ENCODE results near the gene SCG3.

SCG3 gene

DNA sequence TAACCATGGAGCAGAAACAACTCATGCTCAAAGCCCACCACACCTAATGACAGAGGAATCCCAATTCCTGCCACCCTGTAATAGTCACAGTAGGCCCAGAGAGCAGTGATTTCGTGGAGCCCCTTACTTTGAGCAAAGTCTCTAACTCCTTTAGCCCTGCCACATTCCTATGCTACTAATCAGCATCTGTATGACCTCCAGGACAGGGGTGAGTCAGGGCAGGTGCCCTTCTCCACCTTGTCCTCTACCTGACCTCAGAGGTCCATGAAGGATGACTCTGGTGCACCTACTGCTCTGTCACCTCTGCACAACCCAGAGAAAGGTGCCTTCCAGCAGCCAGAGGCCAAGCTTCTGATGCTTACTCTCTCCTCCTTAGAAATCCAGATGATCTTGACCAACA, 6.1 kb upstream of the SCG3 start:
- H3K4me3 ChIP-seq (ENCODE audit: low read depth, low read length): no peak overlapping the region
- DNase-seq (ENCODE audit: low read depth): no peak

DNA sequence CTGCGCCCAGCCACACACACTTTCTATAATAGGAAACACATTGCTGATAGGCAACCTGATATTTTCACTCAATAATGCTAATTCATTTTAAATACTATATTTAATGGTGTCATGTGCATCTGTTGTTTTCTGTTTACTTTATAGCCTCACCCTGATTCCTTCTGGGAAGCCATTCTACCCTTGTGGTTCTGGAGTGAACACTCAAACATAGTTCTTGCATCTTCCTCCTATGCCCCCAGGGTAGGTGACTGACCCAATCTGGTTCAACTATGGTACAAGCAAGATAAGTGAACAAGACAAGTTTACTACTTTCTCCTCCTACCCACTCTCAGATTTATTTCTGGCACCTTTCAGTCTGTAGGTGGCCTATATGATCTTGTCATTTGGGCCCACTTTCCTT, 4.3 kb upstream of the SCG3 start:
- no peak overlapping the region for H3K4me3 ChIP-seq (ENCODE audit: low read depth, low read length)
- DNase-seq (ENCODE audit: low read depth): no peak

DNA sequence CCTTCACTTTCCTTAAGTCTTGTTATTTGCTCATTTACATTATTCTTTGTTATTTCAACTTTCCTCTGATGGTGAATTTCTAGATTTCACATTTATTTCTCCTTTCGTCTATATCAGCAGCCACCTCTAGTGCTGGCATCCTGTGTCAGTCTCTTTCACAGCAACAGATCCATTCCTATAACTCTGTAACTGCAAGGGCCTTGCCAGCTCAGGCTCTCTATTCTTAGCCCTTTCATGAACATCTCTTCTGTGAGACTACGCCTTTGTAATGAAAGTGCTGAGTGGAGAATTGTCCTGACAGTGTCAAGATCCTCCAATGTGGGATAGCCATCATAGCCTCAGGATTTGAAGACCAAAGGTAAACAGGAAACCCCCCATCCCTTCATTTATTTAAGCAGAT, 3.9 kb upstream of the SCG3 start:
- no peak overlapping the region for H3K4me3 ChIP-seq (ENCODE audit: low read depth, low read length)
- DNase-seq (ENCODE audit: low read depth): no peak

DNA sequence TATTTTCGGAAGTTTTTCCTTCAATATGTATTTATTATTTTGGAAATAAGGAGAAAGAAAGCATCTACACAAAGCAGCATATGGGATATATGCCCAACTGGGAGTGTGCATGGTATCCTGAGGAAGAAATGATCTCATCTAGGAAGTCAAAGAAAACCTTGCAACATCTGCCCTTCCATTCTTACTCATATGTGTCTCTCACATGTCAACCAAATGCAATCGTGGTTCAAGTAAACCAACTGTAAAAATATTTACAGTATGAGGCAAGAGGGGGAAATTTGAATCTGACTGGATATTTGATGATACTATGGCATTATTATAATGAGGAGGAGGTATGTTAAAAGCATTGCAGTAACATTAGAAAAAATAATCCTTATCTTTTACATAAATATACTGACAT, 3.2 kb upstream of the SCG3 start:
- H3K4me3 ChIP-seq (ENCODE audit: low read depth, low read length): no peak overlapping the region
- no peak for DNase-seq (ENCODE audit: low read depth)

DNA sequence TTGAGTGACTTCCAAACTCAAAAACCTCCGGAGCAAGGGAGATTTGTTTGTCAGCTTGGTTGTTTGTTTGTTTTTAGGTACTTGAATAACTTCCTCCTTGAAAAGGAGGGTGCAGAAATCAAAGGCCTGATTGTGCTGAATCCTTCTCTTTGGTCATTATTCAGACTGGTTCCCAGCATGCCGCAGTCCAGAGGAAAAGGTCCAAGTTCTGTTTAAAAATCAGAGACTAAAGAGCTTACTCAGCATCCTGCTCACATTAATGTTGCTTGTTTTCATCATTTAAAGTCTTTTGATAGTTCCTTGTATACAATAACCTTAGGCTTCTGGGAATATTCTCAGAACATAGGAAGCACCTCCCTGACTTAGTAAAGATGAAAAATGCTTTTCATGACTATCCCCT, 982 bp upstream of the SCG3 start:
- H3K4me3 ChIP-seq (ENCODE audit: low read depth, low read length): no peak overlapping the region
- DNase-seq (ENCODE audit: low read depth): no peak

DNA sequence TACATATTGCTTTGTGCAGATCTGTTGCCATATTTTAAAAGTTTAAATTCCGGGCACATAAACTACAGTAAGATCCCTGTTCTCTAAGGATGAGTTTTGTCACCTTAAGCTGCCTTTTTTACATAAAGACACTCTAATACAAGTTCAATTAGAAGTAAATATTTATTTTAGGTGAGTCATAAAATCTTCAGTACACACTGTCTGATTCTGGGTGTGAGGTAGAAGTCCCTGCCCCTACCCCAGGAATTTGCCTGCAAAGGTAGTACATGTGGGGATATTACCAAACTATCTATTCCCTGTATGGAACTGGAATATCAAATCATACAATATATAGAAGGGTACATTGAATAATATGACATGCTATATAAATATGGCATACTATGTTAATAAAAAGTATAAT, 6.3 kb downstream of the SCG3 start:
- no peak for DNase-seq (ENCODE audit: low read depth)
- H3K4me3 ChIP-seq (ENCODE audit: low read depth, low read length): no peak overlapping the region

DNA sequence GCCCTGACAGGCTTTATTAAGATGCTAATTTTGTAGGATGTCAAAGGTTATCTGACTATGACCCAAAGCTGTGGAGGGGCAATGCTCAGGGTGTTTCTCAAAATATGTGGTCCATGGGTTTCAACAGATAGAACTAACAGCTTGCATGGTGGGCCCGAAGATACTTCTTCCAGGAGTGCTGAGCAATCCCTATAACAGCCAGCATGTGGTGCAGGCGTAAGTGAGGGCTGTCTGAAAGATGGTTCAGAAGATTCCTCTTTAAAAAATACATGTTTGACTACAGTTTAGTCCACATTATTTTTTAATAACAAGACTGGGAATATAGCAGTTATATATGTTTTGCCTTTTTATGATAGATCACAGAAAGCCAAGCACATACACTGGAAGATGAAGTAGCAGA, 7.6 kb downstream of the SCG3 start:
- no peak for DNase-seq (ENCODE audit: low read depth)
- H3K4me3 ChIP-seq (ENCODE audit: low read depth, low read length): no peak overlapping the region

DNA sequence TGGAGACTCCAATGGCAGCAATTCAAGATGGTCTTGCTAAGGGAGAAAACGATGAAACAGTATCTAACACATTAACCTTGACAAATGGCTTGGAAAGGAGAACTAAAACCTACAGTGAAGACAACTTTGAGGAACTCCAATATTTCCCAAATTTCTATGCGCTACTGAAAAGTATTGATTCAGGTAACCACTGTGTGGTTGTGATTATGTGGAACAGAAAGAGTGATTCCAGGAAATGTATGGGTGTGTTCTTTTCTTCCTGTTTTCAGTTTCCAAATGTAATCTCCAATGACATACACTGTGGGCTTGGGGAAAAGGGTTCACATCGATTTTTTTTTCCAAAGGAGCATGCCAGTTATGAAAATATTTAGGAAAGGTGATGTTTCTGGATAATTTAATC, 10.9 kb downstream of the SCG3 start:
- DNase-seq (ENCODE audit: low read depth): no peak
- H3K4me3 ChIP-seq (ENCODE audit: low read depth, low read length): no peak overlapping the region

DNA sequence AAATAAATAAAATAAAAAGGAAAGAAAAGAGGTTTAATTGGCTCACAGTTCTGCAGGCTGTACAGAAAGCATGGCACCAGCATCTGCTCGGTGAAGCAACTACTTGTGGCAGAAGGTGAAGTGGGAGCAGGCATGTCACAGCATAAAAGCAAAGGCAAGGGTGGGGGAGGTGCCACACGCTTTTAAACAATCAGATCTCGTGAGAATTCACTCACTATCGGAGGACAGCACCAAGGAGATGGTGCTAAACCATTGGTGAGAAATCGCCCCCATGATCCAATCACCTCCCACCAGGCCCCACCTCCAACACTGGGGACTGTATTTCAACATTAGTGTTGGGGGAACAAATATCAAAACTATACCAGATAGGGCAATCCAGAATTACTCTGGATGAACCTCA, 15.3 kb downstream of the SCG3 start:
- H3K4me3 ChIP-seq (ENCODE audit: low read depth, low read length): no peak overlapping the region
- no peak for DNase-seq (ENCODE audit: low read depth)

DNA sequence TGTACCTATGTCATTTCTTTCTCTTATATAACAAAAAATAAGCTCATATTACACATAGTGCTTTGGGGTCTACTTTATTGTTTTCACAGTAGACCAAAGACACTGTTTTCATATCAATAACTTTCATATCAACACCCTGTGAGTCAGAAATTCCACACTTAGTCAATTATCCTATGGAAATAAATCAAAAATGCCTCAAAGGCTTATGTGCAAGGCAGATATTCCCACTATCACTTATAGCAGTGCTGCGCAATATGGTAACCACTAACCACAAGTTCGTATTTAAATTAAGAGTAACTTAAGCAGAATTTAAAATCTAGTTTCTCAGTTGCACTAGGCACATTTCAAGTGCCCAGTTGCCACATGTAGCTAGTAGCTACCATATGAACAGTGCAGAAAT, 15.9 kb downstream of the SCG3 start:
- H3K4me3 ChIP-seq (ENCODE audit: low read depth, low read length): no peak overlapping the region
- DNase-seq (ENCODE audit: low read depth): no peak

DNA sequence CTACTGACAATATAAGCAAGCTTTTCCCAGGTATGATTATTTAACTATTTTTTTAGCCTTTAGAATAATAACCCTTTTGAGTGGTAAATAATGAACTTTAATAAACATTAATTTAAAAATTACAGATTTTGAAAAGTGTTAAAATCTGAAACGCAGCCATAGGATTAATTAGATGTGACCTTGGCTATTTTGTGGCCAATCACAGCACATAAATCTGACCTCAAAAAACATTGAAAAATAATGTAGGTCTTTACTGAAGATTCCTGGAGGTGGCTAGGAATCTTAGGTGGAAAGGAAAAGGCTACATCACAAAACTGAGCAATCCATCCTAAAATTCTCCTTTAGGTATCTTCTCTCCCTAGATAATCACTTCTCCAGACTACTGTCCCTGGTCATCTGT, 18.1 kb downstream of the SCG3 start:
- no peak for DNase-seq (ENCODE audit: low read depth)
- H3K4me3 ChIP-seq (ENCODE audit: low read depth, low read length): no peak overlapping the region

DNA sequence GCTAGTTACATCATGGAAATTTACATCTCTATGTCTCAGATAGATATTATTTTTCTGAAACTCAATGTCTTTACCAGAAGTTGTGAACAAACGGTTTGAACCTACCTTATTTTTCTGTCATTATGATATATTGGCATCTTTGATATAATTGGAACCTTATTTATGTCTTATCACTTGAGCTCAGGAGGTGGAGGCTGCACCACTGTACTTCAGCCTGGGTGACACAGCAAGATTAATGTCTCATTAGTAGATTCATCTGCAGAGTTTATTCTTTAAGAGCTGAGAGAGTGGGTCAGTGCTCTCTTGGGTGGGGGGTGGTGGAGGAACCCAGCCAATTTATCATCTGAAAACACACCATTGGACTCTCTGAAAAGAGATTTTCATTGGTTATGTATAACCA, 21.4 kb downstream of the SCG3 start:
- H3K4me3 ChIP-seq (ENCODE audit: low read depth, low read length): no peak overlapping the region
- no peak for DNase-seq (ENCODE audit: low read depth)

DNA sequence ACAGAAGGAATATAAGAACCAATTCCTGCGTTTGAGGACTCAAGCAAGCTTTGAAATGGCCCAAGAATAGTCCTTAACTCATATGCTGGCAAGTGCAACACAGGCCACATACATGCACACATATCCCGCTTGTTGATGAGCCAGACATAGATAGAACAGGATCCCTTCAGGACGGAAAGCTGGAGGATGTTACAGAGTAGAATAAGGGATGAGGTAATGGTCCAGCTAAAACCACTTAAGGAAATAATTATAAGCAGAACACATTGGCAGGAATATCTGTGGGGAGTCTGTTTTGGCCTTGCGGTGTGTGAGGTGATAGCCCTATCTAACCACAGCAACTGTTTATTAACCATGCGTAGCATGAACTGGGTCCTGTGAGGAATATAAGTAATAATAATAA, 25.0 kb downstream of the SCG3 start:
- H3K4me3 ChIP-seq (ENCODE audit: low read depth, low read length): no peak overlapping the region
- DNase-seq (ENCODE audit: low read depth): no peak

DNA sequence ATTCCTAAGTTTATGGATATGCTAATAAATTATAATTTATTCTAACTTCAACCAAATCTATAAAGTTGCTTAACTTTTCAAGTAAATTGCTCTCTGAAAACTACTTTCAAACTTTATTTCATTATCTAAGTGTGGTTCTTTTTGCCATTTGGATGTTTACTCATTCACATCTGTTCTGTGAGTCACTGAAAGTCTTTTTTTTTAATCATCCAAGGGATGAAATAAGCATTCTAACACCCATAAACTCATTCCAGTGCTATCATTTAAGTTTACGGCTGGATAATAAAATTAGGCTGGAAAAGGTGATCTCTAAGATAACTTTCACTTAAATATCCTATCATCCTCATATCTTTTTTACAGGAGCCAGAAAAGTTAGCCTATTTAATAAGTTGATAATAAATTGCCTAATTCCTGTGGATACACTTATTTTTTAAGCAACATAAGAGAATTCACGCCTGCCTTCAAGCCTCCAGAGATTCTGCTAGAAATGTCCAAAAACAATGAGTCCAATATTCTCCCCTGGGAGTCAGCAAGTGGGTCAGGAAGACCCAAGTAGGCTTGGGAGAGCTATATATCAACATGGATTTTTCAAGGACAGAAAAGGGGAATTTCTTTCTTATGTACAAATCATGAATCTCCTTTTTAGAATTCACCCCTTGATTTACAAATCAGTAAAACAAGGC, 25.8 kb downstream of the SCG3 start:
- no peak for DNase-seq (ENCODE audit: low read depth)
- no peak overlapping the region for H3K4me3 ChIP-seq (ENCODE audit: low read depth, low read length)

DNA sequence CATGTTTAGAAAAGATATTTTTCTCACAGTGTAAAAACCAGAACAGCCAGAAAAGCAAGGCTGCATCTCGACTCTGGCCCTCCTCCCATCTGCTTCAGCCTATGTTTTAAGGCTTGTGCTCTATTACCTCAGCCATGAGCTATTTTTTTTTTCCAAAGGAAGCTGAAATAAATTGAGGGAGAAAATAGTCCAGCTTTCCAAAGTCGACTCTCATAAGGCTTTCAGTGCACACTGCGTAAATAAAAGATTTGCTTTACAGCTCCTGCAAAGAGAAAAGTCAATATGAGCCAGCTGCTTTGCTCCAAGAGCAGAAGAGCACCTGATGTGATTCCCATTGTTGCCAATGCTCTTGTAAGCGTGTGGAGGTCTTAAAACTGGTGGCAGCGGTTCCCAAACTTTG, 26.7 kb downstream of the SCG3 start:
- H3K4me3 ChIP-seq (ENCODE audit: low read depth, low read length): no peak overlapping the region
- DNase-seq (ENCODE audit: low read depth): no peak

DNA sequence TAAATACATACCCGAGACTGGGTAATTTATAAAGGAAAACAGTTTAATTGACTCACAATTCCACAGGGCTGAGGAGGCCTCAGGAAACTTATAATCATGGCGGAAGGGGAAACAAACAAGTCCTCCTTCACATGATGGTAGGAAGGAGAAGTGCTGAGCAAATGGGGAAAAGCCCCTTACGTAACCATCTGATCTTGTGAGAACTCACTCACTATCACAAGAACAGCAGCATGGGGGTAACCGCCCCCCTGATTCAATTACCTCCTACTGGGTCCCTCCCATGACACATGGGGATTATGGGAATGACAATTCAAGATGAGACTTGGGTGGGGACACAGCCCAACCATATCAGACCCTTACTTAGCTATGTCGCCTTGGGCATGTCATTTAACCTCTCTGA, 27.7 kb downstream of the SCG3 start:
- no peak for DNase-seq (ENCODE audit: low read depth)
- no peak overlapping the region for H3K4me3 ChIP-seq (ENCODE audit: low read depth, low read length)

DNA sequence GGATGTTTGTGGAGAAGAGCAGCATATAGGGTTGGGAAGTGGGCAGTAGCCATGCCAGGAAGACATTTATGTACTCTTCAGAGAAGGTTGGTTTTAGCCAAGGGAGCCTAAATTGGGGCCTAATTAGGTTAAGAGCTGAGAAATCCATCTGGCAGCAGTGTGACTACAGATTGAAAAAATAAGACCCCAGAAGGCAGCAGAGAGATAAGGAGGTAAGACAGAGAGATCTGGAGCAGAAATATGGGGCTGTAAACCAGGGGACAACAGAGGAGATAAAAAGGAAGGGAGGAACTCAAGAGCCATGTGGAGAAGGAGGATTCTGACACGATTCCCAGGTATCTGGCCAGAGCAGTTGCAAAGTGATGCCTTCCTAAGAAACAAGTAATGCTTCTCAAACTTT, 32.9 kb downstream of the SCG3 start:
- no peak for DNase-seq (ENCODE audit: low read depth)
- no peak overlapping the region for H3K4me3 ChIP-seq (ENCODE audit: low read depth, low read length)

DNA sequence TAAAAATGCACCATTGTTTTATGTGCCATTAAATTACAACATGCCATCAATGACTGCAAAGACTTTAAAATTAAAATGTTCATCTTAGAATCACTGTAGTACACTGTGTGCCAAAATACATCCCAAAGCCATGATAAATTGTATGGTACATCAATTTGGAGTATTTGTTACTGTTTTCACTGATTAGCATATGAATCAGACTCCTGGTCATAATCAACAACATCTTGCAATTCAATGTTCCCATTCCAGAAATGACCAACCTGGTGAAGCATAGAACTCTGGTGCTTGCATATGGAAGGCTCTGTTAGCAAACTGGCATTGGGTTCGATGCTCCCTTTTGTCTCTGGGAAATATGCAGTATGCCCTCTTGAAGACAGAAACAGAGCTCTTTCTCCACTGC, 33.6 kb downstream of the SCG3 start:
- DNase-seq (ENCODE audit: low read depth): no peak
- H3K4me3 ChIP-seq (ENCODE audit: low read depth, low read length): no peak overlapping the region

DNA sequence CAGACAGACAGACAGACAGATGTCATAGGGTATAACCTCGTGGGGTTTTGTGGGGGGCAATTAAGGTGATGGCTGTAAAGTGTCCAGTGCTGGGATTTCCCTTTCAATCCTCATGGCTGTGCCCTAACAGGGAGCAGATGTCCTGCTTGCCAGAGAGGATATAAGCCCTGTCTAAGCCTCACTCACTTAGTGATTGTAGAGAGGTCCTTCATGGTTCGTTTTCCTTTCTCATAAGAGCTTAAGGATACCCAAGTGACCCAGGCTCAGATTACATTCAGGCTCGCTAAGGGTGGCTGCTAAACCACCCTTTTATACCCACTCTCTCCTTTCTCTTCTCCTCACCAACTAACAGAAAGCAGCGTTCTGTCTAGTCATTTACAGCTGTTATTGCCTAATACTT, 36.9 kb downstream of the SCG3 start:
- H3K4me3 ChIP-seq (ENCODE audit: low read depth, low read length): no peak overlapping the region
- DNase-seq (ENCODE audit: low read depth): no peak

DNA sequence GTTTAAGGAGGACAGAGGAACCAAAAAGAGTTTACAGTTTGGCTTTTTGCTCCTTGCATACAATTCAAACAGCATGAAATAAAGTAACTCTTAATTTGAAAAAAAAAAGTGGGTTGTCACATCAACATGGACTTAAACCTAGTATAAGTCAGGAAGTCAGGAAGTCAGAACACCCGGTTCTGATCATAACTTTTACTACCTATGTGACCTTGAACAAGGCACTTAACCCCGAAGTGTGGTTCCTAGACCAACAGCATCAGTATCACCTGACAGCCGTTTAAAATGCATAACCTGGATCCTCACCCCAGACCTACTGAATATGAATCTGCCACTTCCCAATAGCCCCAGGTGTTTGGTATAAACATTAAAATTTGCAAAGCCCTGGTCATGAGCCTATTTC, 37.4 kb downstream of the SCG3 start:
- H3K4me3 ChIP-seq (ENCODE audit: low read depth, low read length): no peak overlapping the region
- DNase-seq (ENCODE audit: low read depth): no peak

DNA sequence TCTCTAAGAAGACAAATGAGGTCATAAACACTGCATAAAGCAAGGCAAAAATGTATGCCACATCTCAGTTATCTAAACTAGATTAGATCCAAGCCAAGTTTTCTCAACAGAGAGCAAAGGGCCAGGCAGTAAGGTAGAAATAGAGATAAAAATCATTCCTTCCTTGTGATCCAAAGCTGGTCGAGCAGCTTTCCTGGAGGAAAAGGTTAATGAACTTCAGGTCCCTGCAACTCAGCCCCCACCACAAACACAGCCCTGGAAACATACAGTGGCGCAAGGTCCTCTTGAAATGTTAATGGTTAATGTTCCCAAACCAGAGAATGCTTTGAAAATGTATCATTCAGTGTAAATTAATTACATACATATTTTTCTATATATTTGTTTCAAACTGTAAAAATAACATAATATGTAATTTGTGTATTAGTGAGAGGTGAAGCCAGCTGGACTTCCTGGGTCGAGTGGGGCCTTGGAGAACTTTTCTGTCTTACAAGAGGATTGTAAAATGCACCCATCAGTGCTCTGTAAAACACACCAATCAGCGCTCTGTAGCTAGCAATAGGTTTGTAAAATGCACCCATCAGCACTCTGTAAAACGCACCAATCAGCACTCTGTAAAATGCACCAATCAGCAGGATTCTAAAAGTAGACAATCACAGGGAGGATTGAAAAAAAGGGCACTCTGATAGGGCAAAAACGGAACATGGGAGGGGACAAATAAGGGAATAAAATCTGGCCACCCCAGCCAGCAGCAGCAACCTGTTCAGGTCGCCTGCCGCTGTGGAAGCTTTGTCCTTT, 39.1 kb downstream of the SCG3 start:
- H3K4me3 ChIP-seq (ENCODE audit: low read depth, low read length): no peak overlapping the region
- no peak for DNase-seq (ENCODE audit: low read depth)
